Stimulated activated CD8-positive, alpha-beta memory T cell treated with anti-CD3 and anti-CD28 coated beads, Interleukin-2, amount 100 ng/mL, for 48 hours (primary cell): ENCODE data around the gene IRF2BP2.

ENCODE experiments used
- DNase-seq, 2 donors: peaks; one replicate each; pipeline ENCODE4 v3.0.0-alpha.2; 2020; ENCODE audit warnings: low read depth in 2 of 2

IRF2BP2 gene

DNA sequence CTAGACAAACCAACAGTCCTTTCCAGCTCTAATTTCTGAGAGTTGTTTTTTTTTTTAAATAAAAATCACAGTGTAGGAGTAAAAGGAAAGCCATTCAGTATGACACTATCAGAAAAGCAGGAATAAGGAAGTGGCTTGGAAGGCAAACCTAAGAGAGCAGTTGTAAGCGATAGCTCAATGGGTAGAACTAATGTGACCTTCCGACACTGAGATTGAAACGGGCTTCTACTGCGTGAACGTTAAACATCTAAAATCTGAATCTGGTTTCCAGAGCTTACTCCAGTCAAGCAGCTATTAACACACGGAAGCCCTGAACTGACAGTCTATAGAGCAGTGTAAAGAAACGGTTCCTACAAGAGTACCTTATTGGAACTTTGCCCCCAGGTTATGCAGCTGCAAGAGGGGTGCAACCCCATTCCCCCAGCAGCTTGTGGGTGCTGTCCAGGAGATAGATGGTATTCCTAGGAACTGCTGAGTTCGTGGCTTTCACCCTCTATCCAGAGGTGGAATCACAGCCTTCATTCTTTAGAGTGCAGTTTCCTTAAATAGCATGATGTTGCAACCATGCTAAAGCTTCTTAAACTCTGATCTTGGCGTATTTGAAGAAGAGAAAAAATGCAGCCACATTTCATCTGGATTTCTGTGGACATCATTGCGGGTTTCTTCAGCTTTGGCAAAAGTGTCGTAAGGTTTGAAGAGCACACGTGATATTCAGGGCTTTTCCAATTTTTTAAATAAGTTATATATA is 3.3 kb upstream of the IRF2BP2 start:
- no peak for DNase-seq

- peak in 1 of 2 donors; percentile 52 for DNase-seq
Measured at GRCh38 chr1:234612352-234613127, 2.6 kb upstream of the IRF2BP2 start.

DNA sequence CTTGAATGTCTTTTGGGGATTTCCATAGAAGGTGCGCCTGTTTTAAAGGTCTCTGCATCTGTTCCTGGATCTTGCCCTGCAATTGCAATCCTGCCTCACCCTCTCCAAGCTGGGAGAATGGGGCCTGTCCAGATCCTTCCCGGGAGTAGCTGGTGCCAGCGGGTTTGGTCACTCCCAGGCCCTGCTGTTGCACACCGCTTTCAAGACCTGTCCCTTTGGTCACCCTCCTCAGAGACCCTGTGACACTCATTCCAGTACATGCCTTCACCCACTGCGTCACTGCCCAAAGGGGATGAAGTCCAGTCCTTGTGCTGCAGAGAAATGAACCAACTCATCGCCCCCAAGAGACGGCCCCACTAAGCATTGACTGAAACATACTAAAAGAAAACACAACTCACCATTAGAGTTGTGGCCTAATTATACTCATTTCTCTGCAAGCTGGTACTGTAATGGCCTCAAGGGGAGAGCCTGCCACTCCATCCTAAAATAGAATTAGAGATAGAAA is 1.9 kb upstream of the IRF2BP2 start:
- no peak for DNase-seq

- no peak for DNase-seq
Measured at GRCh38 chr1:234611225-234611846, 1.4 kb upstream of the IRF2BP2 start.

DNA sequence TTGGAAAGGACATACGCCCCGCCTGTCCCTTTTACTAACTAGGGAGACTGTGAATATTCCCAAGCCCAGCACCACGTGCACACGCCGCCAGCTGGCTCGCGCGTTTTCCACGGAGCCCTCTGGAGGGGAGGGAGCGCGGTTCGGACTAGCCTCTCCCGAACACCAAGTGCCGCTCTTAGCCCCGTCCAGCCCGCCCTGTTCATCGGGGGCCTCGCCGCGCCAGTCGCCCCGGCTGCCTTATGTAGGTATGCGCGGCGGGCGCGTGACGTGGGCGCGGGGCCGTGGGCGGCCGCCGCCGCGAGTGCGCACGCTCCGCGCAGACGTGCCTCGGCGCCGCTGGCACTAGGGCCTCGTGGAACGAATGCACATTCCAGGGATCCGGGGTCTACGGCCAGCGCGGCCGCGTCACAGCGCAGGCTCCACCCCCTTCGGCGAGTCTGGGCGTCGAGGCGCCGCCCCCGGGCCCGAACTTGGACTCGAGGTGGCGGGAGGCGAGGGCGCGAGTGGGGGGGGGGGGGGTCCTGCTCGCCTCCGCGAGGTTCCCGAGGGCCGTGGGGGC is 767 bp upstream of the IRF2BP2 start:
- peak; percentile 84 to 90 for DNase-seq

DNA sequence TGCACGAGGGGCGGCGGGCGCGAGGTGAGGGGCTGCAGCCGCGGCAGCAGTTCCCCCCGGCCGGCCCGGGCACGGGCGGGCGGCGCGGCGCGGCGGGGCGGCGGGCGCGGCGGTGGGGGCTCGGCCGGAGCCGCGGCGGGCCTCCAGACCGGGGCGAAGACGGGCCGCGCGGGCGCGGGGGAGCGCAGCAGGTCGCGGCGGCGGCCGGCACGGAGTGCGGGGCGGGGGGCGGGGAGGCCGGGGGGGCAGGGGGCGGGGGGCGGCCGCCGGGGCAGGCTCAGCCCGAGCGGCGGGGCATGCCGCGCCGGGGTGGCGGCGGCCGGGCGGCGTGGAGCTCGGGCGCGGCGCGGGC is 311 bp downstream of the IRF2BP2 start:
- DNase-seq = no peak

- no peak for DNase-seq
Measured at GRCh38 chr1:234608911-234609690, 877 bp downstream of the IRF2BP2 start.

GRCh38 chr1:234608025-234608910 is 1.7 kb downstream of the IRF2BP2 start:
- peak in 1 of 2 donors; percentile 48 for DNase-seq

GRCh38 chr1:234607109-234608024 is 2.6 kb downstream of the IRF2BP2 start:
- DNase-seq = no peak

- DNase-seq = no peak
Measured at GRCh38 chr1:234606784-234607108, 3.2 kb downstream of the IRF2BP2 start.

- no peak for DNase-seq
Measured at GRCh38 chr1:234605983-234606783, 3.8 kb downstream of the IRF2BP2 start.

DNA sequence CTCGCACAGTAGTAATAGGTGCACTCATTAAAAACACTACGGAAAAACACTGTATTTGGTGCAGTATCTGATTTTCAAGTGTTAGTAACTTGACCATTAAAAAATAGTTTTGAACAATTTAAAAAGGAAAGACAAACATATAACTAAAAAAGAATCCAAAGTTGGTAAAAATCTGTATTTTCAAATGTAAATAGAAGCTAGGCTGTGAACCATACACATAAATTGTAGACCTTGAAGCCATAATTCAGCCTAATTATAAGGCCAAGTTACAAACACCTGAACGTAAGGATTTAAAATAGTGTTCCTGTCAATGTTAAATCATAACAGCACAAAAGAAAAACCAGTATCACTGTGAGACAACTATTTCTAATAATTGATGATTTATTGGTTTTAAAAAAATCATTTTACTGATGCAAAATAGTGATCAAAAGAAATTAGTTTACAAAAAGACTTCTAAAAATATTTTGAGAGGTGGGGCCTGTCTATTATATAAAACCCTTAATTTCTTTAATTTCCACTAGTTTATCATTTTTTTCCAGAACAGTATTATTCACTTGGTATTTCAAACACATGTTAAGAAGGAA is 4.5 kb downstream of the IRF2BP2 start:
- DNase-seq = no peak

DNA sequence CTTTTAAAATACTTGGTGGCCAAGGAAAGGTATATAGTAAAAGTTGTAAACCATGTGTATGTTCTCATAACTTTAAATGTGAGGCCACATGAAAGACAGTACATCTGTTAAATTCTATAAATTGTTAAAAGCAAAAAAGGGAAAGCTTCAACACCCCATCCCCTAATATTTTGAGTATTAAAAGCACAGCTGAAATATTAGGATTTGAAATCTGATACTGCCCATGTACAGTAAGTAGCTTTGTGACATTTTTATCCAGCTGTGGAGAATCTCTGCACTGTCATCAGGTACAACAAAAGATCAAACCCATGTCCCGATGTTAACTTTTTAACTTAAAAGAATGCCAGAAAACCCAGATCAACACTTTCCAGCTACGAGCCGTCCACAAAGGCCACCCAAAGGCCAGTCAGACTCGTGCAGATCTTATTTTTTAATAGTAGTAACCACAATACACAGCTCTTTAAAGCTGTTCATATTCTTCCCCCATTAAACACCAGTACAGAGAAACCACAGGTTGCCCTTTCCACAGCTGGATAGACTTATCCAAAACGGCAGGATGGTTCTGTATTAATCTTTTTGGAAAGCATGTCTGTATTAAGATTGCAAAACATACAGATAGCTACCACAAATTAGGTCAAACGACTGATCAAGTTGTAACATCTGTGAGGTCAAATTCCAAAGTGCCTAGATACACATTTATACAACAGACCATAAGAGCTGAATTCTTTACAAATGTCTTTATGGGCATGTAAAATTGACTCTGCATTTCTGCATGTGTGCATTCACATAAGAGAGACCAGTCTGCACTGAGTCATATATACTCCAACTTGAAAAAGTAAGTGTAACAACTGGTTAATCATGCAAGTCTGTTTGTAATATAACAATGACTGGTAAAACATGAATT is 5.2 kb downstream of the IRF2BP2 start:
- DNase-seq = no peak

DNA sequence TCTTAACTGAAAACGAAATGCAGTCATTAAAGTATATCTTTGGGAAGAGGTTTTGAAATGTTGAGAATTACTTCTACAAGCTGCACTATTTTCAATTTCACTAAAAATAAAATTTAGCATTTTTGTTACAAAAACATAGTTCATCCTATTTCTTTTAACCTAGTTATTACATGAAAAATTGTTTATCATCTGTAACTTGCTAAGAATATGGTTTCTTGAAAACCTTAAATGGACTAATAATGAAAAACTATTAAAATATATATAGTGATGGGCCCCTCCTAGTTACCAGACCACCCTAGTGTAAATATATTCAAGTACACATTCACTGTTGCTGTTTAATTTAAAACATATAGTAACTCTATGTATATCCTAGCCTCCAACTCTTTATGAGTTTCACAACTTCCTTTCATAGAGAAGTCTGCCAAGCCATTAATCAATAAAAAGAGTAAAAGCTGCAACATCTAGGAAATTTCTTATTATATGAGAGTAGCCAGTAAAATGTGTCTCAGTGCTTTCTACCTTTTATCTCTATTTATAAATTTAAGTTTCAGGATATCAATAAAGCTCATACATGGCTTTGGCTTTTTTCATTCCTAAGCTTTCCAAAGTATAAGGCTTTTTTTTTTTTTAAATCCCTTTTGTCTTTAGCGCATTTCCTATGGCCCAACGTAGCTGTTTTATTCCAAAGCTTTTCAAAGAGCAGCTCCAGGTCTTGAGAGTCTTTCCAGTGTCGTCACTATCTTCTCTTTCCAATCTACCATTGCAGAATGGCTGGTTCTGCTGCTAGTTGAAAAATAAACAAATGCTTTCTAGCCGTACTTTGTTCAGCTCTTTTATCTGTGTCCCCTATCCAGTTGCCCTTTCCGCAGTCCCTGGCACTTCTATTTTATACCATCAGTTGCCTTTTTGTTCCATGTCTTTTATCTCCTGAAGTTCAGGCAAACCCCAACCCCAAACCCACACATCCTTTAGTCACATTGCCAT is 6.5 kb downstream of the IRF2BP2 start:
- DNase-seq = no peak

- DNase-seq = no peak
Measured at GRCh38 chr1:234602334-234603220, 7.4 kb downstream of the IRF2BP2 start.
